Measurements from ENCODE around the gene ARID1B. TPM values are rescaled to one million over a fixed set of nuclear protein-coding genes. Genes with fewer than 3 reads are reported as not detected.
A peak's percentile ranks its signal among the peaks of the same experiment; 100 is the strongest.

Gene ARID1B
- total RNA-seq, 2 donors from 2014 or later = 53.1 to 69.5 TPM

DNA sequence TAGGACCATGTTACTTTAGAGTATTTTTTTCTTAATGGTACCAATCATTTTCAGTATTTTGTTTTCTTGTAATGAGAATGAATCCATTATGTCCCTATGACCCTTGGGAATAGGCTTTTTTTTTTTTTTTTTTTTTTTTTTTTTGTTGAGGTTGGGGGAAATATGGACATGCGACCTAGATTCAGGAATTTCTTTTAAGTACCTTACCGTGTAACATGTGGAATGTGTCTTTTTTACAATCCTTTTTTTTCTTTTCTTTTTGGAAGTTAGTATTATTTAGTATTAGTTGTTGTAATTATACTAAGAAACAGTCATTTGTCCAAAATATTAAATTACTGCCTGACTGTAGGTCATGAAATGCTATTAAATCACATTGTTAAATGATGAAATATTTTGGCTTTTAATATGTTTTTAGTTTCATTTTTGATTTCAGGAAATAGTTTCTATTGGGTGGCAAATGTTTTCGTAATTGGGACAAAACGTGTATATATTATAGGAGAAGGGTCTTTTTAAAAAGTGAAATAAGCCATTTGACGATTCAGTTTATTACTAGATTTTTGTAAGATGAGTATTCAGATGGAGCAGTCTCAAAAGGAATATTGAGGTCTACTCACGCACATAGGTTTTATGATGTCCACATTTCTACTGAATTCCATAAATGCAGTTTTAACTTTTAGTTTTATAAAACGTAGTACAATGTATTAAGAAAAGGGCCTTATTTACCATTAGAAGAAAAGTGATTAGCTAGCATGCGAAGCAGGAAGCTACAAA is 4.9 kb downstream of the ARID1B start:
- H3K36me3 Mint-ChIP-seq = peaks cover 0 to 5% of the 10 kb centered on the region in 2 donors
- ATAC-seq (no peak), DNase-seq (ENCODE audit: low spot score in 2 of 2) (no peak)
- no peaks in the 10 kb centered on the region for H3K9me3 Mint-ChIP-seq
- peak overlapping the region; percentile 97 to 98 for H3K27ac Mint-ChIP-seq

DNA sequence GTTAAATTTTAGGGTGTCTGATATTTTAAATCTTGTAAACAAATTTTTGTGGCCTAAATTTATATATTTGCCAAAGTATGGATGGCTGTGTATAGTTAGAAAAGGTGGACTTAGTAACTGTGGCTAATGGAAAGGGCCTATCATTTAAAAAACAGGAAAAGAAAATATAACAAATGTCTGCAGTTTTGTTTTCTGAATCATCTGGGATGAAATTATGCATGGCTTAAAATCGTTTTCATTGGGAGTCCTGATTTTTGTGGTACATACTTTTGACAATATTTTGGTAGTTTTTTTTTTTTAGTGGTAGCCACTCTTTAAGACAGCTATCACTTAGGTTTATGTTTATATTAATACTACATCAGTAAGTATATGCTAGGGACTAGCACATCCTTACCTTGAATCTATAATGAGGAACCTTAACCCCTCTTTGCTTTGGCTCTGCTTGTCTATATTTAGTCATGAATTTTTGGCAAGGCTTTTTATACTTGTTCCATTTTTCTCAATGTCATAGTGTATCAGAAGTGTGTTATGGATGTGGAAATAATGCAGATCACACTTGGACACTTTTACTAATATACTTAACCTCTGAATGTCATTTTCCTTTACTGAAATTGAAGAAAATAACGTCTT is 5.6 kb downstream of the ARID1B start:
- DNase-seq (ENCODE audit: low spot score in 2 of 2) = no peak
- ATAC-seq = no peak
- H3K36me3 Mint-ChIP-seq = peaks cover 0 to 5% of the 10 kb centered on the region in 2 donors

DNA sequence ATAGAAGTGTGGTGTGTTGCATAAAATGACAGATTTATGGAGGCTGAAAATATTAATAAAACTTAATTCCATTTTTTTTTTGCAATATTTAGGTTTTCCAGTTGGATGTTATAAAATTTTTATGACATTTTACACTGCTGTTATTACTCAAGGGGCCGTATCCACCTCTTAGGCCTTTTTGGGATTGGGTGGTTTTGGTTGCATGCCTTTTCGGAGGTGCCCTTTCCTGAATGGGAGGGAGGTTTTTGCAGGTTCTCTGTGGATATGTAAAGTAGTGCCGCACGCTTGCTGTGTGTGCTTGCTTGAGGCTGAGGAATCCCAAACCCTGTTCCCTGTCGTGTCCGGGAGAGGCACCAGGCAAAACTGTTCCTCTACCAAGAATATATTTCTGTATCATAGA is 6.8 kb downstream of the ARID1B start:
- H3K9me3 Mint-ChIP-seq = no peaks in the 10 kb centered on the region
- H3K27ac Mint-ChIP-seq = no peak overlapping the region
- DNase-seq (ENCODE audit: low spot score in 2 of 2) = no peak
- ATAC-seq = no peak
- peaks cover 0 to 5% of the 10 kb centered on the region in 2 donors for H3K36me3 Mint-ChIP-seq

More for the DNA sequence above, 5.6 kb downstream of the ARID1B start:
- peak overlapping the region; percentile 95 to 97 for H3K27ac Mint-ChIP-seq
- H3K9me3 Mint-ChIP-seq = no peaks in the 10 kb centered on the region

DNA sequence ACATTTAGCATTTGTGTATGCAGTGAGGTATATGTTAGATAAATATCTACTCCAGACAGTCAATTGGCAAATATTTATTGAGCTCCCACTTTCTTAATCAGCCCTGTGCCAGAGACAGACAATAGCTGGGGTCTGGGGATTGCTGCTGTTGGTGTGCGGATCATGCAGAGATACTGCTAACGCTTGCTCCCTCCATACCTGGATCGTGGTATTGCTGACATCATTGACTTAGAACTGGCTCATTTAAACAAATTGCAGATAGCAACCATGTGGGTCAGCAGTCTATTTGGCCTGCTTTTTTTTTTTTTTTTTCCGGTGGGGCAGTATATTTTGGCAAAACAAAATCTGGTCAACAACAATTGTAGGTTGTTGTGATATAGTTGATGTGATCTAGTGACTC is 9.5 kb downstream of the ARID1B start:
- Mint-ChIP-seq H3K27ac (no peak overlapping the region), H3K36me3 (peaks cover 0 to 5% of the 10 kb centered on the region in 2 donors), H3K9me3 (no peaks in the 10 kb centered on the region)
- no peak for DNase-seq (ENCODE audit: low spot score in 2 of 2)
- ATAC-seq = no peak

GRCh38 chr6:156787569-156788492 is 10.7 kb downstream of the ARID1B start:
- DNase-seq (ENCODE audit: low spot score in 2 of 2) (no peak), ATAC-seq (no peak)
- Mint-ChIP-seq H3K36me3 (no peaks in the 10 kb centered on the region), H3K27ac (peak overlapping the region in 1 of 2 donors; percentile 44), H3K9me3 (no peaks in the 10 kb centered on the region)

DNA sequence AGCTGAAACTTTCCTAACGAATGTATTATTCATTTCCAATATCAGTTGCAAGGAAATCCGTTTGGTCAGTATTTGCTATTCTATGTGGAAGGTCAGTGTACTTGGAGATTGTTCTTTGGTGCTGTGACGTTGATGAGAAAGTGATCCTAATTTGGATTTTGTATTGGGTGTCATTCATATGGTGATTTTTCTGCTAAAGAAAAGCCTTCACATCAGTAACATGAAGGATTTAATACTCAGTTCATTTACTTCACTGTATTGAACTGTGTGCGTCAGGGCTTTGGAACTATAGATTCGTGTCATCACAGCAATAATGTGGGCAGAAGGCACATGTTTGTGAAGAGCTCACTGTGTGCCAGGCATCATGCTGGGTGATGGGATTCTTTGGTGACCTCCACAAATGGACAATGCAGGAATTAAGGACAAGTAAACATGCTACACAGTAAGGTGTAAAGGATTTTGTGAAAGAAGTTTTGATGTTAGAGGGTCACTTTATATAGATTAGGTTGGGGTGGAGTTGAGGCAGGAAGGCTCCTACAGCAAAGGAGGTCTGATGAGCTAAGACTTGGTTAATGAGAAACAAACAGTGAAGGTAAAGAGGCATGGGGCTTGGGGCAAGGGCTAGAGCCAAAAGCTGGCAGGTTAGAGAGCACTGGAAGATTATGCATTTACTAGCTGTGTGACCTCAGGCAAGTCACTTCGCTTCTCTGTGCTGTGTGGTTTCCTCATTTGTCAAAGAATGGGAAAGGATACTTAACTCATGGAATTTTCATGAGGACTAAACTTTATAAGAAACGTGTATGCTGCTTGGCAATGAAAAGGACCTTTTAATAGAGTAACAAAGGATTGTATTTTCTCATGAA is 12.1 kb downstream of the ARID1B start:
- DNase-seq (ENCODE audit: low spot score in 2 of 2) = no peak
- no peak overlapping the region for H3K27ac Mint-ChIP-seq
- ATAC-seq = peak in 1 of 2 donors; percentile 46
- H3K36me3 Mint-ChIP-seq = no peaks in the 10 kb centered on the region
- no peaks in the 10 kb centered on the region for H3K9me3 Mint-ChIP-seq

DNA sequence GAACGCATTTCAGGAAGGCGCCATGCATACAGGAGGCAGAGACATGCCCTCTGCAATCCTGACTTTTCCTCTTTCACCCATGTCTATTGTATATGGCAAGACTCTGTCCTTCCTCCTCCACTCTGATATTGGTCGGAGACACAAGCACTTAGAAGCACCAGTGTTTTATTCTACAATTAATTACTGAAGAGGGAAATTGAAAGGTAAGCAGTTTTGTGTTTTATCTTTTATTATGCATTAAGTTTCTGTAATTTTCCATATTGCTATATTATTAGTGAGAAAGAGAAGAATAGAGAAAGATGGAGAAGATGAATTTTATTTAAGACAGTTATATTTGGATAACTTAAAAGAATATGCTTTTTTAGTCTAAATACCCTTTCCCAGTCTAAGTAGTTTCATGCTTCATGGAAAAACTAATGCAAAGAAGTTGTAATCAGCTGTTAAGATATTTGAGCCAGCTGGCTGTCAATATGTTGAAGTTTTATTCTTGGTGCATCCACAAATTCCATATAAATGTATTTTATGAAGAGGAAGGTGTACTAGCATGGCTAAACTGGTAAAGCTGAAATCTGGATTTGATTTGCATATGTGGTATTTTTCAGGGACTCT is 13.6 kb downstream of the ARID1B start:
- no peak for ATAC-seq
- no peak for DNase-seq (ENCODE audit: low spot score in 2 of 2)
- Mint-ChIP-seq H3K27ac (peak overlapping the region in 1 of 2 donors; percentile 53), H3K9me3 (no peaks in the 10 kb centered on the region), H3K36me3 (no peaks in the 10 kb centered on the region)

DNA sequence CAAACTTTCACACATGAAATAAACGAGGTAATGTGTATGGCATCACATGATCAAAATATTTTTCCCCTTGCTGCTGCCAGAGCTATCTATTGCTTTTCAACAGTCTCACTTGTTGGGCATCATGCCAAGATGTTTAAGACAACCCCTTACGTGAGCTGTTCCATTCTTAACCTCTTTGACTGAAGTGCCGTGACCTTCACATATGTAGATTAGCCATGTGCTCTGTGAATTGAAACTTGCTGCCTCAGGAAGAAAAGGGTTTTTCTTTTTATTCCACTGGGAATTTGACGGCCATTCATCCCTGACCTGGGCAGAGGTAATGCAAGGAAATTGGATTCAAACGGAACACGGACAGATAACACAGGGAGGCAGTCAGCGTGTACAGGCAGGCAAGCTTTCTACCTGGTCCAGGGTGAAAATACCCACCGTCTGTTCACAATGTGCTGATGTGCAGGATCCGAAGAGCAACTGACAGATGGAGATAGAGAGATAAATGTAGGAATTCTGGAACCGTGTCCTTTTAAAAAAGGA is 14.2 kb downstream of the ARID1B start:
- ATAC-seq (peak; percentile 84 to 96), DNase-seq (ENCODE audit: low spot score in 2 of 2) (peak in 1 of 2 donors; percentile 27)
- Mint-ChIP-seq H3K9me3 (no peaks in the 10 kb centered on the region), H3K27ac (peak overlapping the region; percentile 41 to 53), H3K36me3 (no peaks in the 10 kb centered on the region)

- ATAC-seq = no peak
- H3K9me3 Mint-ChIP-seq = peaks cover 4 to 5% of the 10 kb centered on the region in 2 donors
- H3K27ac Mint-ChIP-seq = no peak overlapping the region
- no peak for DNase-seq (ENCODE audit: low spot score in 2 of 2)
- H3K36me3 Mint-ChIP-seq = peaks cover 0 to 6% of the 10 kb centered on the region in 2 donors
Measured at GRCh38 chr6:156793200-156793599, 16.0 kb downstream of the ARID1B start.

- Mint-ChIP-seq H3K9me3 (peaks cover 4 to 5% of the 10 kb centered on the region in 2 donors), H3K36me3 (peaks cover 0 to 6% of the 10 kb centered on the region in 2 donors), H3K27ac (peak overlapping the region; percentile 45 to 72)
- DNase-seq (ENCODE audit: low spot score in 2 of 2) (no peak), ATAC-seq (peak in 1 of 2 donors; percentile 30)
Measured at GRCh38 chr6:156794546-156795354, 17.6 kb downstream of the ARID1B start.

GRCh38 chr6:156795825-156796224 is 18.6 kb downstream of the ARID1B start:
- DNase-seq (ENCODE audit: low spot score in 2 of 2) (no peak), ATAC-seq (no peak)
- peaks cover 0 to 6% of the 10 kb centered on the region in 2 donors for H3K36me3 Mint-ChIP-seq
- peaks cover 4 to 5% of the 10 kb centered on the region in 2 donors for H3K9me3 Mint-ChIP-seq
- H3K27ac Mint-ChIP-seq = peak overlapping the region in 1 of 2 donors; percentile 45

GRCh38 chr6:156796627-156797026 is 19.4 kb downstream of the ARID1B start:
- H3K9me3 Mint-ChIP-seq = peaks cover 4 to 5% of the 10 kb centered on the region in 2 donors
- no peak for DNase-seq (ENCODE audit: low spot score in 2 of 2)
- peak overlapping the region; percentile 30 to 45 for H3K27ac Mint-ChIP-seq
- H3K36me3 Mint-ChIP-seq = peaks cover 0 to 6% of the 10 kb centered on the region in 2 donors
- peak in 1 of 2 donors; percentile 15 for ATAC-seq

DNA sequence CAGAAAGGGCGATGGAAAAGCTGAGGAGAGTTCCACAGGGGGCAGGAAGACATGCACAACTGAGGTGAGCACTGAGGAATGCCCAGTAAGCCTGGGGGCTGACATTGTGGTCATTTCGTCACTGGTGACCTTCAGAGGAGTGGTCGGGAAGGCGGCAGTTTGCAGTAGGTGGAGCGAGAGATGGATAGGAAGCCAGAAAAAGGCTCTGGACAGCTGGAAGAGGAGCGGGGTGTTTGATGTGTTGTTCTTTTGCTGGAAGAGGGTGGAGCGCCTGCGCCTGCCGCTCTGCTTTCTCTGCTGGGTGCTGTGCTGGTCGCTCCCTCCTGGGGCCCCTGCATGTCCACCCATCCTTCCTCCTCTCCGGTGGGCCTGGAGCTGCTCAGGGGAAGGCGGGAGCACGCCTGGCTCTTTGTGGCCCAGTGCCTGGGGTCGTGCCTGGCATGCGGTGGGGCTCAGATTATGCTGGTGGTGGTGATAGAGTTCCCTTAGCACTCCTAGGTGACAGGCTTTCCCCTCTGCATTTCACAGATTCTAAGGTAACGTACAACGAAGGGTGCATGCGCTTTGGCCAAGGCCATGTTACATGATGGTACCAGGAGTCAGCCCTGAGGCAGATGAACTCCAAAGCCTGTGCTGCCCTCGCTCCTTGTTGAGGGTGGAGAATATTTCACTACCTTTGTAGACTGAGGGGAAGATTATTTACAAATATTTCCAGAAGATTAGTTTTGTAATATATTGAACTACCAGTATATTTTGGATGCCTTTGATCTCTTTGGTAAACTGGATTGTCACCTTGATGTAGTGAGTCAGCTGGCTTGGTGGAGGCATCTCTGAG is 20.9 kb downstream of the ARID1B start:
- peak overlapping the region in 1 of 2 donors; percentile 70 for H3K27ac Mint-ChIP-seq
- peaks cover 4 to 5% of the 10 kb centered on the region in 2 donors for H3K9me3 Mint-ChIP-seq
- DNase-seq (ENCODE audit: low spot score in 2 of 2) (no peak), ATAC-seq (peak in 1 of 2 donors; percentile 14)
- H3K36me3 Mint-ChIP-seq = peaks cover 0 to 6% of the 10 kb centered on the region in 2 donors

DNA sequence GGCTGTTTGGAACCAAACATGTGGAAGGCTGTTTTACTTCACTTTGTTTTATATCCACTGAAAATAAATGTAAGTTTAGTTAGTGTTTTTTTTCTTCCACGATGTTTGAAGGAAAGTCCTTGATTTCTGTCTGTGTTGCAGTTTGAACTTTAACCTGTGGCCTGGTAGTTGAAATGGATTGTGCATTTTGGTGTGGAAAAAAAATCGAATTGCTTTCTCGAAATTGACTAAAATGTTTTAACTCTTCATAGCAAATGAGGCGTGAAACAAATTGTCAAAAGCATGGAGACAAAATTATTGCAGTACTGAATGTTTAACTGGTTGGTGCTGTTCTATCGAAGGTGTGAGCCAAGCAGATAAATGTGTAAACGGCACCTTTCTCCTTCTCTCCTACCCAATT is 24.5 kb downstream of the ARID1B start:
- ATAC-seq (no peak), DNase-seq (ENCODE audit: low spot score in 2 of 2) (no peak)
- H3K36me3 Mint-ChIP-seq = peaks cover 0 to 17% of the 10 kb centered on the region in 2 donors
- no peak overlapping the region for H3K27ac Mint-ChIP-seq
- peaks cover 4 to 11% of the 10 kb centered on the region in 2 donors for H3K9me3 Mint-ChIP-seq
